Breast epithelium (tissue), 3 donors: ENCODE results near the gene ARHGAP9.

Experiments used
- CTCF ChIP-seq, 3 donors: fragments of 450-650 bp; IDR thresholded peaks; one replicate each; pipeline ENCODE4 v1.5.1; 2016 to 2017; ENCODE audit warnings: antibody characterized with exemption in 3 of 3, mild to moderate bottlenecking in 3 of 3, moderate library complexity in 3 of 3
- POLR2A ChIP-seq: fragments of 450-650 bp; IDR thresholded peaks from one replicate; pipeline ENCODE4 v1.6.1; 2016; ENCODE audit warnings: antibody characterized with exemption, mild to moderate bottlenecking, moderate library complexity

GRCh38 chr12:57487597-57488401 is 8.1 kb upstream of the ARHGAP9 start, which contains the start of gene MARS1:
- TF ChIP-seq CTCF (IDR thresholded peaks at IDR 0.05) (peak in 1 of 3 donors; percentile 19), POLR2A (no peak)
